HEK293T (cell line): Measurements from ENCODE around the gene KIAA1549.

Source experiments
- CTBP1 ChIP-seq: fragments of 450-650 bp; IDR thresholded peaks from 2 replicates; pipeline ENCODE4 v1.6.1; 2016; ENCODE audit warnings: borderline replicate concordance
- ELF4 ChIP-seq: fragments of 450-650 bp; IDR thresholded peaks from 2 replicates; pipeline ENCODE4 v1.6.1; 2017; ENCODE audit warnings: antibody characterized with exemption
- FOXK2 ChIP-seq: fragments of 450-650 bp; IDR thresholded peaks from 2 replicates; pipeline ENCODE4 v1.6.1; 2016; ENCODE audit warnings: mild to moderate bottlenecking
- FOXM1 ChIP-seq: fragments of 450-650 bp; IDR thresholded peaks from 2 replicates; pipeline ENCODE4 v1.6.1; 2017; ENCODE audit warnings: mild to moderate bottlenecking, borderline replicate concordance
- HDGF ChIP-seq: fragments of 450-650 bp; IDR thresholded peaks from 2 replicates; pipeline ENCODE4 v1.6.1; 2017; ENCODE audit warnings: antibody characterized with exemption, borderline replicate concordance
- L3MBTL2 ChIP-seq: fragments of 450-650 bp; conservative IDR thresholded peaks from 2 replicates; pipeline ENCODE4 v1.6.1; 2016; ENCODE audit warnings: mild to moderate bottlenecking
- LEF1 ChIP-seq: fragments of 450-650 bp; IDR thresholded peaks from 2 replicates; pipeline ENCODE4 v1.6.1; 2017; ENCODE audit warnings: mild to moderate bottlenecking, borderline replicate concordance
- SP1 ChIP-seq: fragments of 450-650 bp; IDR thresholded peaks from 2 replicates; pipeline ENCODE4 v1.6.1; 2017
- SUZ12 ChIP-seq: fragments of 450-650 bp; IDR thresholded peaks from 2 replicates; pipeline ENCODE4 v1.6.1; 2016; ENCODE audit warnings: mild to moderate bottlenecking
- TARDBP ChIP-seq: fragments of 450-650 bp; IDR thresholded peaks from 2 replicates; pipeline ENCODE4 v1.6.1; 2016
- ZNF384 ChIP-seq: fragments of 450-650 bp; IDR thresholded peaks from 2 replicates; pipeline ENCODE4 v1.6.1; 2016

DNA sequence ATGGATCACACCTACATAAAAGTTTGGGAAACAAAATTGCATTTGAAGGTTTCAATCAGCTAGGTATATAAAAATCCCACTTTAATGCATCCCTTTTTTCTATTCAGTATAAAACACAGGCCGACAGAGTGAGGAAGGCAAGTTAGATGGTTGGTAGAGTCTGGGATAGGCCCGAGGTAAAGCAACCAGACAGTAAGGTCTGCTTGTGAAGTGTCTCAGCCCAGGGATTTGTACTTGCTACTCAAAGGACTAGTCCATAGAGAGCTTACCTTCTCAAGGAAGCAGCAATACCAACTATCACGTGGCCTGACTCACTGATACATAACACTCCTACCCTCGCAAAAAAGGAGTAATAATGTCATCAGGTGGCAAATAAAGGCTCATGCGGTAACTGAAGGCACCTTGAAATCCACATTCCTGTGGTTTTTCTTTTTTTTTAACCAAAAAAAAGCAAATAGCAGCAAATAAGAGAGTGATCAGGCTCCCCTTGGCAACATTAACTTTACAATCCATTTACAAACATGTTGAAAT lies 127.0 kb downstream of the KIAA1549 start:
- TF ChIP-seq FOXM1 (no peak), HDGF (no peak), SP1 (no peak), L3MBTL2 (no peak), FOXK2 (no peak), CTBP1 (no peak), SUZ12 (no peak), TARDBP (no peak), ELF4 (no peak), LEF1 (no peak), ZNF384 (no peak)
